Nephron progenitor cell (in vitro differentiated cells): ENCODE measurements around the gene ATP9B.
A peak's percentile ranks its signal among the peaks of the same experiment; 100 is the strongest.

Experiments
- DNase-seq: peaks from one replicate; pipeline ENCODE4 v3.0.0; 2021
- H3K27ac Mint-ChIP-seq: 2 replicates; pipeline ENCODE4 v1.8.0; 2021; ENCODE audit warnings: mild to moderate bottlenecking, moderate library complexity, mixed read lengths
- H3K27me3 Mint-ChIP-seq: 2 replicates; pipeline ENCODE4 v1.8.0; 2021; ENCODE audit warnings: mild to moderate bottlenecking, low read depth, mixed read lengths; ENCODE audit not compliant: poor library complexity
- H3K36me3 Mint-ChIP-seq: 2 replicates; pipeline ENCODE4 v1.8.0; 2021; ENCODE audit warnings: low read depth, mixed read lengths
- H3K4me1 Mint-ChIP-seq: 2 replicates; pipeline ENCODE4 v1.8.0; 2021; ENCODE audit warnings: mixed read lengths
- H3K4me3 Mint-ChIP-seq: 2 replicates; pipeline ENCODE4 v1.8.0; 2021; ENCODE audit warnings: mild to moderate bottlenecking, moderate library complexity, mixed read lengths
- H3K9me3 Mint-ChIP-seq: 2 replicates; pipeline ENCODE4 v1.8.0; 2021; ENCODE audit warnings: mild to moderate bottlenecking, moderate library complexity, mixed read lengths
- TF ChIP-seq, protein P1 (sequence below): fragments of 200-600 bp; sonication (generic); IDR thresholded peaks from 2 replicates; pipeline ENCODE4 v1.5.0; 2021; ENCODE audit warnings: antibody characterized with exemption

Gene ATP9B

DNA sequence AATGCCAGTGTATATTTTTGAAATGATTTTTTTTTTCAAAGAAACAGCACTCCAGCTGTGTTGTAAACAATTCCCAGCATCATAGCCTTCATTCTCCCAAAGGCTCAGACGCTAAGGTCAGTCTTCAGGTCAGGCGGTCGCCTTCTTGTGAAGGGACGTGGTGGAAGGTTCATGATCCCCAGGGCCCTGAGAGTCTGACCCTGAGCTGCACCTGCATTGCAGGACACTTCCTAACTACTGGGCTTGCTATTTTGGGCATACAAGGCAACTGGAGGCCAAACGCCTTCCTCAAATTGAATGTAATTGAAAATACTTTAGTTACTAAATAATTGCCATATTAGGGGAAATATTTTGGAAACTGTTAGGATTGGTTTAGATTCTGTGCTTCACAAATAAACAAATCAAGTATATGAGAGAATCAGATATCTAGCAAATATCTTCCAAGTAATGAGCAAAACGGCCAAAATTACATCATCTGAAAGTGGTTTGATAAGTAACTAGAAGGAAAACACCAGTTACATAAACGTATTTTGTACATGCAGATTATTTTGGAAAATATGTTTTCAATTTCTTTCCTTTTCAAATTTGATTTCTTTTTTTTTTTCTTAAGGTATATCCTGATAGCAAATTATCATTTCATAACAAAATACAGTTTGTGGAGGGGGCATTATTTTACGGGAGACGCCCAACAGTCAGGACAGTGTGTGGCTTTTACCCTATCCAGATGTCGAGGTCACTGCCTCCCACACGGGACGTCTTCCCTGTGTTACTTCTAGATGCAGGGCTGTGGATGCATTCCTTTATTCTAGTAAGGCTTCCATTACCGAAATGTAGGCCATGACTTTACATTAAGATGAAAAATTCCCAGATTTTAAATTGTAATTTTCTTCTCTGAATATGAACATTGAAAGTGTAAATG, 136.0 kb downstream of the ATP9B start:
- Mint-ChIP-seq H3K27me3 (peaks cover 8% of the 10 kb centered on the region), H3K4me3 (no peak overlapping the region), H3K36me3 (peaks cover 22% of the 10 kb centered on the region), H3K9me3 (peaks cover 6% of the 10 kb centered on the region), H3K4me1 (no peaks in the 10 kb centered on the region), H3K27ac (no peak overlapping the region)
- no peak for DNase-seq
- TF ChIP-seq, protein P1, sequence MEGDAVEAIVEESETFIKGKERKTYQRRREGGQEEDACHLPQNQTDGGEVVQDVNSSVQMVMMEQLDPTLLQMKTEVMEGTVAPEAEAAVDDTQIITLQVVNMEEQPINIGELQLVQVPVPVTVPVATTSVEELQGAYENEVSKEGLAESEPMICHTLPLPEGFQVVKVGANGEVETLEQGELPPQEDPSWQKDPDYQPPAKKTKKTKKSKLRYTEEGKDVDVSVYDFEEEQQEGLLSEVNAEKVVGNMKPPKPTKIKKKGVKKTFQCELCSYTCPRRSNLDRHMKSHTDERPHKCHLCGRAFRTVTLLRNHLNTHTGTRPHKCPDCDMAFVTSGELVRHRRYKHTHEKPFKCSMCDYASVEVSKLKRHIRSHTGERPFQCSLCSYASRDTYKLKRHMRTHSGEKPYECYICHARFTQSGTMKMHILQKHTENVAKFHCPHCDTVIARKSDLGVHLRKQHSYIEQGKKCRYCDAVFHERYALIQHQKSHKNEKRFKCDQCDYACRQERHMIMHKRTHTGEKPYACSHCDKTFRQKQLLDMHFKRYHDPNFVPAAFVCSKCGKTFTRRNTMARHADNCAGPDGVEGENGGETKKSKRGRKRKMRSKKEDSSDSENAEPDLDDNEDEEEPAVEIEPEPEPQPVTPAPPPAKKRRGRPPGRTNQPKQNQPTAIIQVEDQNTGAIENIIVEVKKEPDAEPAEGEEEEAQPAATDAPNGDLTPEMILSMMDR, result no peak

DNA sequence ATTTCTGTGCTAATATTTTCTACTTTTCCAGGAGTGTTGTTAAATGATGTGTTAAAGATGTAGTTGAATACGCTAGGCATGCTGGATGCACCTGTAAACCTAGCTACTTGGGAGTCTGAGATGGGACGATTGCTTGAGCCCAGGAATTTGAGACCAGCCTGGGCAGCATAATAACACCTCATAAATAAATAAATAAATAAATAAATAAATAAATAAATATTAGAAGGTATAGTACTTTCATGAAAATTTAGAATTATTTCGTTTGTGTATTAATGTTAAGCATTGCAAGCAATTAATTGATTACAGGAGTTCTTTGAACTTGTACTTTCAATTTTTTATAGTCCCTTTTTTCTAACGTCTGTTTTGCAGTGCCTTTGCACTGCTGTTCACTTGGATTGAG, 137.2 kb downstream of the ATP9B start:
- Mint-ChIP-seq H3K4me3 (no peak overlapping the region), H3K36me3 (peaks cover 16% of the 10 kb centered on the region), H3K27ac (peak overlapping the region; percentile 69), H3K27me3 (peaks cover 8% of the 10 kb centered on the region), H3K9me3 (no peaks in the 10 kb centered on the region), H3K4me1 (no peaks in the 10 kb centered on the region)
- TF ChIP-seq, protein P1, result no peak
- DNase-seq, result no peak

DNA sequence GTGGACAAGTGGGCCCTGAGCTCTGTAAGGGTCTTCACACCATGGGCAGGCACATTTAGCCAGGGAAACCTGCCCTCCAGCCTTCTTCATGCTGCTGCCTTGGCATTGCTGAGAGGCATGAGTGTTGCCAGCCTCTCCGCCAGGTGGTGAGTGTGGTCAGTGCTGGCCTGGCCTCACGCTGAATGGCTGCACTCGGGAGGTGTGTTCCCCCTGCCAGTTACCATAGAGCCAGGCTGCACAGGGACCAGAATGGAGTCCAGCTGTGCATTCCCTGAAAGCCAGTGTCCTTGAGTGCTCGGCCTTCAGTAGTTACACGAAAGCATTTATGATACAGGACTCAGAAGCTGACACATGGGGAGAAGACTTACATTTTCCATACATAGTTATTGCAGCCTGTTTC, 139.7 kb downstream of the ATP9B start:
- H3K36me3 Mint-ChIP-seq, result peaks cover 16% of the 10 kb centered on the region
- no peak overlapping the region for H3K4me3 Mint-ChIP-seq
- H3K4me1 Mint-ChIP-seq, result no peaks in the 10 kb centered on the region
- no peaks in the 10 kb centered on the region for H3K9me3 Mint-ChIP-seq
- DNase-seq, result no peak
- TF ChIP-seq, protein P1, result no peak
- H3K27me3 Mint-ChIP-seq, result peaks cover 5% of the 10 kb centered on the region
- no peak overlapping the region for H3K27ac Mint-ChIP-seq

GRCh38 chr18:79210002-79210910, 141.1 kb downstream of the ATP9B start:
- Mint-ChIP-seq H3K4me3 (no peak overlapping the region), H3K4me1 (no peaks in the 10 kb centered on the region)
- TF ChIP-seq, protein P1, result no peak

DNA sequence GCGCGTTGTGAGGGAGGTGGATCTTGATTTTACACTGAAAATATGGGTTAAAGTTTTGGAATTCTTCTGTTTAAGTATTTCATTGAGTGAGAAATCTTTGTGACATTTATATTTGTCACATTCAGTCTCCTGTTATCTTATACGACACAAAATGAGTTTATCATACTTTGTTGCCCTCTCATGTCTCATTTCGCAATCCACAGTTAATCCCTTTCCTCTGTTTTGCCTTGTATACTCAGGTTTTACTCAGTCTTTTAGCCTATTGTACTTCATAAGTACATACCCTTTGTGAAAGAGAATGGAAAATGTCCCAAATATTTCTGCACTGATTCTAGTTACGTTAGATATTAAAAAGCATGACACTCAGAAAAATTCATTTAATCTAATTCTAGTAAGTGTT, 142.7 kb downstream of the ATP9B start:
- H3K36me3 Mint-ChIP-seq, result peaks cover 20% of the 10 kb centered on the region
- TF ChIP-seq, protein P1, result no peak
- no peak overlapping the region for H3K4me3 Mint-ChIP-seq
- H3K4me1 Mint-ChIP-seq, result no peaks in the 10 kb centered on the region
- H3K27me3 Mint-ChIP-seq, result peaks cover 5% of the 10 kb centered on the region
- no peaks in the 10 kb centered on the region for H3K9me3 Mint-ChIP-seq
- H3K27ac Mint-ChIP-seq, result no peak overlapping the region
- no peak for DNase-seq

More at GRCh38 chr18:79210002-79210910, 141.1 kb downstream of the ATP9B start:
- Mint-ChIP-seq H3K27ac (peak overlapping the region; percentile 82), H3K9me3 (no peaks in the 10 kb centered on the region), H3K27me3 (peaks cover 5% of the 10 kb centered on the region), H3K36me3 (peaks cover 16% of the 10 kb centered on the region)
- DNase-seq, result no peak
